IPS DF 4.7 (cell line): ENCODE data around the gene UGT1A8.
"Not testable (repeated sequence)": the region's sequence is repeated elsewhere in the genome, so short reads cannot be mapped to it uniquely, and the experiment has no call there.

Experiments used
- DNase-seq: peaks from one replicate; pipeline ENCODE4 v3.0.0-alpha.2; 2013; ENCODE audit warnings: low spot score; ENCODE audit errors: extremely low read depth

Gene UGT1A8

DNA sequence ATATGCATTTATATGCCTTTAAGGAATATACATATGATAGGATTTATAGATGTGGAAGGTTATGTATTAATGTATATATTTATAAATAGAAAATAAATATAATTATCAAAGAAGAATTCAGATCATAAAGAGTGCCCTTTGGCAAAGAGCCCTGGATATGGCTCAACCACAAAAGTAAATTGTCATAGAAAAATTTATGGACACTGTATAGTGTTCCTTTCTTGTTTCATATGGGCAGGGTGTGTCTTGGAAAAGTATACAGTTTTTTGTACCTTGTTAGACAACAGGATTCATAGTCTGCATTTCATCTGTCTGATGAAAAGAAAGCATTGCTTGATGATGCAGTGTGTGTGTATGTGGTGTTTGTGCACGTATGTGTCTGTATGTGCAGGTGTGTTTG is 67.2 kb downstream of the UGT1A8 start:
- DNase-seq: no peak

DNA sequence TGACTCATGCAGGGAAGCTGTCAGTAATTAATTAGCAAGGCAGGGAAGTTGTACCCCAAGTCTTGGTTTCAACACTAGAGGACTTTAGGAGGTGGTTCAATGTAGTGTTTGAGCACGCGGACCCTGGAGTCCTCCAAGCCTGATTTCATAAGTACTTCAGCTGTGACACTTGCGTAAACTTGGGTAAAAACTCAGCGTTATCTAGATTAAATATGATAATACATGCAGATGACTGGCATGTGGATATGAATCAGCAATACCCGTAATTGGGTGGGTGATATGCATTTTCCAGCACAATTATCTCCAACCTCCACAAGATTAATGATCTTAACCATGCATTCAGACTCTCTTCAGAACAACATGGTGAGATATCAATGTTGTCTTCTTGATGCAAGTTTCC is 69.5 kb downstream of the UGT1A8 start:
- no peak for DNase-seq

DNA sequence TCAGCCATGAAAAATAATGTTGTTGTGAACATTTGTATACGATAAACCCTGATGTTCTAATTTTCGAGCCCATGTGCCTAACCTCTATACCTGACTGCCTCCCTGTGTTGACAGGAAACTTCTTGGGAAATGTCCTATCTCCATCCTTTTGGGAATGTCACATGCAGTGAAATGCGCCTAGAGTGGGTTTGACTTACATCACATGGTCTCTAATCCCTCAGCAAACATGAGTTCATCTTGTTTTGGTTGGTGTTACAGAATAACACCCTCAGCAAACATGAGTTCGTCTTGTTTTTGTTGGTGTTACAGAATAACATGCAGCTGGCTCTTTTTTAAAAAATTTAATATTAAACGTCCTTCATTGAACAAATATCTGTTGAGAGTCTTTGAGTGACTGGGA is 70.9 kb downstream of the UGT1A8 start:
- DNase-seq: no peak

DNA sequence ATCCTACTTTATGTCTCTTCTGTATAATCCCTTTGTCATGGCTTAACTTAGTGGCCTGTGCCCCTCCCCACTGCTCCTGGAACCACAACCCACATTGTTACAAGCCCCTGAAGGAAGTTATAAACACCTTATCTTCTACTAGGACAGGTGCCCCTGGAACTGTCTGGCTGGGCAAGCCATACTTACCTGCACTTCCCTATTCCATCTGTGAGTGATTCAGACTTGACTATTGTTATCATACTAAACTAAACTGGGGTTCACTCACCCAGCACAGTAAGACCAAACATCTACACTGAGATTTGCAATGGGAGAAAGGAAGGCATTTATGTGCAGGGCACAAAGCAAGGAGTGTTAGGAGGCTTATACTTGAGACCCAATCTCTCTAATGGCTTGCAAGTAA is 71.6 kb downstream of the UGT1A8 start:
- DNase-seq: no peak

DNA sequence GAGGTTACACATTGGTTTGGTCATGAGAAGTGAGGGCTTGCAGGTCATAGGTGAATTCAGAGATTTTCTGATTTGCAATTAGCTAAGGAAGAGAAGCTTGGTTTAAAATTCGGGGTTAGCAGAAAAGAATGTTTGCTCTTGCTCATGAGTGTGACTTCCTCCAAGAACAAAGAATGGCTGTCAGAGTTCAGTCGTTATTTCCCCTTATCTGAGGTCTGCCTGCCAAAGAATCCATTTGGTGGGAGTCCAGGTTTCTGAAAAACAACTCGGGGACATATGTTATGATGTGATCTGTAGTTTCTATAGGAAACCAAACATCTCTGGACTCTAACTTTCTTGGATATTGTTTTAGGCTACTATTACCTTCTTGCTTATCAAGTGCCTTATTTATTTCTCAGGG is 72.1 kb downstream of the UGT1A8 start:
- DNase-seq: no peak

DNA sequence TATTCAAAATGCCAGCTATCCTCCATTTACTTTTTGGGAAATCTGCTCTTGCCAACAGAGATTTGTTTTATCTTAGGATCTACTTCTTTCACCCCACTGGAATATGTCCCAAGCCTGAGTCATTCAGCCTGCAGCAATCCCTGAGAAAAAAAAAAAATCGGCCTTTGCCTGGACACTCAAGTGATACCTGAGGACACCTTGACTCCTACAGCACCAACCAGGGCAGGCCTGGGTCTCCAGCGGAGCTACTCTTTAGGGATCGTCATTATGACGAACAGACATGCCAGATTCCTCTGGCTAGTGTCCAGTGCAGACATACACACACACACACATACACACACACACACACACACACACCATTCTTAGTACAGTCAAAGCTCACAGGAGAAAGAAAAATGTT is 73.0 kb downstream of the UGT1A8 start:
- DNase-seq: no peak

DNA sequence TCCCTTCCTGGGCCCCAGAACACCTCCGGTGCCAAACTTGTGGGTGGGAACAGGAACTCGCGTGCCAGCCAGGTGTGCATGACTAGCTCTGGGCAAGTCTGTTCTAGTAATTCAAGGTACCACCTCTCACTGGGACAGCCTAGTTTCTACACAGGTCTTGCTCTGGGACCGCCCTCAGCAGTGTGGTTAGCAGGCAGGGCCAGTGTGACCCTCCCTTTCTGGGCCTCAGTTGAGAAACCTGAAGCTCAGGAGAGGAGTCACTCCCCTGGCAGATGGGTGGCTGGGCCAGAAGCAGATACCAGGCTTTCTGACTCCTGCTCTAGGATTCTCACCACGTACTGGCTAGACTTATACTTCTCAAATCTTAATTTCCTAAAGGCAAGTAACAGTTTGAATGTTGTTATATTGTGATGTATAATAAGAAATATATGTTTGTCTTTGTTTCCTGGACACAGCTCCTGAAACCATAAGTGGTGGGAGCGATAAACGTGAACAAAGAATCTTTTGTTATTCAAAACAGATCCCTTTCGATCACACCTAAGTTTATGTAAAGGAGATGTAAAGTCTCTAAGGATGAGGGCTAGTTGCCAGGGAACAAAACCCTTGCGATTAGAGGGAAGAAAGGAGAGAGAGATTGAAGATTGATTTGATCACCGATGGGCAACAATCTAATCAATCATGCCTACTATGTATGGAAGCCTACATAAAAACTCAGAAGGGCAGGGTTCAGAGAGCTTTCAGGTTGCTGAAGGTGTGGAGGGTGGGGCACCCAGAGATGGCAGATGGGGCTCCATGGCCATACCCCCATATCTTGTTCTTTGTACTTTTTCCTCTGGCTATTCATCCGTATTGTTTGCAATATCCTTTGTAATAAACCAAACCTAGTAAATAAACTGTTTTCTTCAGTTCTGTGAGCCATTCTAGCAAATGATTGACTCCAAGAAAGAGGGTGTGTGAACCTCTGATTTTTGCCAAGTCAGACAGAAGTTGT is 74.3 kb downstream of the UGT1A8 start:
- no peak for DNase-seq

DNA sequence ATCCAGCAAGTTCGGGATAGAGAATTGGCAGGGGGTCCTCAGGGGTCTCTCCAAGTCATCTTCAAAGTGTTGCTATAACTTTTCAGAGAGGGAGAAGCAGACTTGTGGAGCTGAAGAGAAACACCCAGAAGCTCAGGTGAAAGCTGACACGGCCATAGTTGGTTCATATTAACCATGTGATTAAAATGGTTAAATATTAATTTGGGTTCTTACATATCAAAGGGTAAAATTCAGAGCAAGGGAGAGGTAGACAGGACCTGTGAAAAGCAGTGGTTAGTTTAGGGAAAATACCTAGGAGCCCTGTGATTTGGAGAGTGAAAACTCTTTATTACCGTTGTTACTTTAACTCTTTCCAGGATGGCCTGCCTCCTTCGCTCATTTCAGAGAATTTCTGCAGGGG is 75.2 kb downstream of the UGT1A8 start, which contains the start of gene UGT1A6:
TSS of gene UGT1A6 (plus strand) at position 243 of the 400 bp plus-strand sequence. CDS start at position 358, 115 bp downstream.
- no peak for DNase-seq

DNA sequence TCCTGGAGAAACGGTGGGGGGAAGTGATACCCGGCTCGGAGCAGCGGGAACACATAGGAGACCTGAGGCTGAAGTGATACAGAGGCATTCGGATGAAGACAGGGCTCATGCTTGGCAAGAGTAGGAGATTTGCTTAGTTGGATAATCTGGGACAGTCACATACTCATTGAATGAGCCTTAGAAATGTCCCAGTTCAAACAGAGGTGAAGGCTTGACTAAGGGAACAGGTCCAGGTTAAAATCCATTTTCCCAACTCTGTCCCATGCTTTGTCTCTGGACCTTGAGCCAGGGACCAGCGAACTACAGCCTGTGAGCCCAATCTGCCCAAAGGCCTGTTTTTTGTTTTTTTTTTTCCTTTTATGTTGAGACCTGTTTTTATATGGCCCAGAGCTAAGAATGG is 76.5 kb downstream of the UGT1A8 start:
- DNase-seq: no peak

DNA sequence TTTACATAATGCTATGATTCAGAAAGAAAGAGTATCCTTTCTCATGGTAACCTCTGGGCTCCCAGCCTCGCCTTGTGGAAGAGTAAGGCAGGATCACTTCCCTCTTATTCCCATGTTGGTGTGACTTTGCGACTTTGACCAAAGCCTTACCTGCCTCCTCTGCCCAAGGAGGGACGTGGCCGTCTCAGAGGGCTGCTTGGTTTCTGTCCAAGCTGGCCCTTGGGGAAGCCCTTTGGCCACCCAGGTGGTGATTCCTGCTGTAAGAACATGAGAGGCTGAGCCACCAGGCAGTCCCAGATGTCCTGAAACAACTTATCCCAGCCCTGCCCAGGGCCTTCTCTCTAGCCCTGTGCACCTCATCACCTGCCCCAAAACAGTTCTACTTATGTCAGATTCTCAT is 81.3 kb downstream of the UGT1A8 start:
- DNase-seq: no peak

DNA sequence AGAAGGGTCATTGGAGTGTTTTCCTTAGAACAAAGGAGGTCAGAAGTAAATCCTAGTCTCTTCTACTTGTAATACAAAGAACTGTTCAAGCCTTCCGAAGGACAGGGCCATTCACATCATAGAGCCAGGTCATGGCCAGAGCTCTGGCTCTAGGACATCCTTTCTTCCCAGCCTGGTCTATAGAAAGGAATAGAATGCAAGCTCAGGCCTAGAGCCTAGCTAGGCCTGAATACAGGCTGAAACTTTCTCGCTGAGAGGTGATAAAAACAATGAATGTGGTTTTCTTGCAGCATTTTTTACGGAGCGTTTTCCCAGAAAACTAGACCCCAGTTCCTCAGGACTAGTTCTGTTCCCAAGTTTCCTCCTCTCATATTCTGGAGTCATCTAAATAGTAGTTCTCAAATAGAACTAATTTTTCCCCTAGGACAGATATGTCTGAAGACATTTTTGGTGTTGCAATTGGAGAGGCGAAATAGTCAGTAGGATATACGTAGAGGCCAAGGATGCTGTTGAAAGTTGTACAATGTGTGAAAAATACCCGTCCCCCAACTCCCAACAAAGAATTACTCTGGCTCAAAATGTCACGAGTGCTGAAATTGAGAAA is 82.1 kb downstream of the UGT1A8 start:
- DNase-seq: no peak

DNA sequence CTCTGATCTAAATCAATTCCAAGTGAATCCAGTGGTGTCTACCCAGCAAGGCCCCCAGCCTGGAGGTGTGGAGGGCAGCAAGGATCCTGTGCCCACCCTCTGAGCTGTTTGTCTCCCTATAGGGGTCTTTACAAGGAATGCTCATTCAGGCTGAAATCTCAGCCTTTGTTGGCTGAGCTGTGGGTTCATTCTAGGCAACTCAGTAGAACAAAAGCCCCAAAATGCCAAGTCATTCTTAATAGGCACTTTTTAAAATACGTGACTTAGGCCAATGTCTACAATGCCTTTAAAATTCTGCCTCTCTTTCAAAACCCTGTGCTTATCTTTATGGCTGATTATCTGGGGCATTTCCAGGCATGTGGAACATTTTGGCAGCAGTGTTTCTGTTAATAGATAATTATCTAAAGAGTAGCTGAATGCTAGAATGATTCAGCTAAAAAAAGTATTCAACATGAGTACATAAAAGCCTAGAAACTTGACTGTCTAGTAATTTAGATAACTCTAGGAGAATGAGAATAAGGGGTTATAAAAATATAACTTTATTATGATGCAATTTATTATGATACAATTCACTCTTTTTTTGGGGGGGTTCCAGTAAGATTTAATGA is 82.7 kb downstream of the UGT1A8 start:
- no peak for DNase-seq

DNA sequence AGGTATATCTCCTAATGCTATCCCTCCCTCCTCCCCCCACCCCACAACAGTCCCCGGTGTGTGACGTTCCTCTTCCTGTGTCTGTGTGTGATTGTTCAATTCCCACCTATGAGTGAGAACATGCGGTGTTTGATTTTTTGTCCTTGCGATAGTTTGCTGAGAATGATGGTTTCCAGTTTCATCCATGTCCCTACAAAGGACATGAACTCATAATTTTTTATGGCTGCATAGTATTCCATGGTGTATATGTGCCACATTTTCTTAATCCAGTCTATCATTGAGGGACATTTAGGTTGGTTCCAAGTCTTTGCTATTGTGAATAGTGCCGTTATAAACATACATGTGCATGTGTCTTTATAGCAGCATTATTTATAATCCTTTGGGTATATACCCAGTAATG is 83.4 kb downstream of the UGT1A8 start:
- DNase-seq: not testable (repeated sequence)

DNA sequence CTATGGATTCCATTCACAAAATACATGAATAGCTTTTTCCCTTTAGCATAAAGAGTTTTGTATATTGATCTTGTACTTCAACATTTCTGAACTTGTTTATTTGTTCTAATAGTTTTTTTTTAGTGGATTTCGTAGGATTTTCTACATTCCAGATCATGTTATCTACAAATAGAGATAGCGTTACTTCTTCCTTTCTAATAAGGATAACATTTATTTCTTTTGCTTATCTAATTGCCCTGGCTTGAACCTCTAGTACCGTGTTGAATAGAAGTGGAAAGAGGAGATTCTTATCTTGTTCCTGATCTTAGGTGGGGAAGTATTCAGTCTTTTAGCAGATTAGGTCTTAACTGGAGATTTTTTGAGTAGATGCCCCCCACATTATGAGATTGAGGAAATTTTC is 84.8 kb downstream of the UGT1A8 start:
- no peak for DNase-seq

DNA sequence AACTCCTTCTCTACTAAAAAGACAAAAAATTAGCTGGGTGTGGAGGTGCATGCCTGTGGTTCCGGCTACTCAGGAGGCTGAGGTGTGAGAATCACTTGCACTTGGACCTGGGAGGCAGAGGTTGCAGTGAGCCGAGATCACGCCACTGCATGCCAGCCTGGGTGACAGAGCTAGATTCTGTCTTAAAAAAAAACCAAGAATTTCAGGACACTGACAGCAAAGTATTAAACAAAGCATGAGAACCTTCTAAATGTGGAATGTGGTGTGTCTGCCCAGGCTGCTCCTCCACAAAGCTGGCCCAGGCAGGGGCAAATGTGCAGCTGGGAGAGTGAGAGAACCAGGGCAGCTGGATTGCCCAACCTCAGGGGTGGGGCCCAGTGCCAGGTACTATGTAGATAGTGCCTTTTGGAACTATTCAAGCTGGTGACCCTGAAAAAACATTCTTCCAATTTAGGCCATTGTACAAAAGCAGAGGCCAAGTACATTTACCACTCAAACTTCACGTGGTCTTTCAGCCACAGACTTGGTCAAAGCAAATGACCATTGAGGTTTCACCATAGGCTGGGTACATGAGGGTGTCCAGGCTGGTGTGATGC is 88.6 kb downstream of the UGT1A8 start:
- DNase-seq: no peak

DNA sequence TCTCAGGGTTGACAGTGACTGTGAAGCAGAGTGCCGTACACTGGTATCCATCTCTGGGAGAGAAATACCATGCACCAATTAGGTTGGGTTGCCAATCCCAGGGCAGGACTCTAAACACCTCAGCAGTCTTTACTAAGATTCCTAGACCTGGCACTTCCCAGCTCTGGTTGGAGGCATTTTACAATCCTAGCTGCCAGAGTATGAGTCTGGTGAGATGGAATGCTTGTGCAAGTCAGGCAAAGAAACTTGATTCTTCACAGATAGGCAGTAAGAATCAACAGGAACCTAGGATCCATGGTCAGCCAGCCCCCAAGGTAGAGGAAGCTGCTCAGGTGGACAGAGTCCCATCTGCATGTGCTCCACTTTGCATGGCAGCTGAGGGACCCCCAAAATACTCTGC is 89.3 kb downstream of the UGT1A8 start:
- no peak for DNase-seq

DNA sequence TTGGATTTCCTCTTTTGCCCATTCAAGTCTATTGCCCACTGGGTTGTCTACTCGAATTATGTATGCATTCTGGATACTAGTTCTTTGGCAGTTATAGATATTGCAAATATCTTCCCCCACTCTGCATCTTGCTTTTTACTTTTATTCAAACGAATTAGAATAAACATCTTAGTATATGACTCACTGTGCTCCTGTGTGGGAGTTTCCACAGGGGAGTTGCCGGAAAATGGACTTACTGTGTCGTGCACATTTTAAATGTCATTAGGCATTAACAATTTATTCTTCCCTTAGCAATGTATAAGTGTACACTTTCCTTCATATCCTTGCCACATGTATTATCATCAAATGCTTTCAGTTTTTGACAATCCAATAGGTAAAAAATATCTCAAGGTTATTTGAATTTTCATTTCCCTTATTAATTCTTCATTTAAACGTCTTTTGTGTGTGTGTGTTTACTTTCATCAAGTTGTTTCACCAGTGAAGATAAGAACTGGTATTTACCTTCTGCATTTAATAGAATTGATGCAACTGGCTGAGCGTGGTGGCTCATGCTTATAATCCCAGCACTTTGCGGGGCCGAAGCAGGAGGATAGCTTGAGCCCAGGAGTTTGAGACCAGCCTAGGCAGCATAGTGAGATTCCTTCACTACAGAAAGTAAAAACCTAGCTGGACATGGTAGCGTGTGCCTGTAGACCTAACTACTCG is 90.7 kb downstream of the UGT1A8 start:
- DNase-seq: no peak

DNA sequence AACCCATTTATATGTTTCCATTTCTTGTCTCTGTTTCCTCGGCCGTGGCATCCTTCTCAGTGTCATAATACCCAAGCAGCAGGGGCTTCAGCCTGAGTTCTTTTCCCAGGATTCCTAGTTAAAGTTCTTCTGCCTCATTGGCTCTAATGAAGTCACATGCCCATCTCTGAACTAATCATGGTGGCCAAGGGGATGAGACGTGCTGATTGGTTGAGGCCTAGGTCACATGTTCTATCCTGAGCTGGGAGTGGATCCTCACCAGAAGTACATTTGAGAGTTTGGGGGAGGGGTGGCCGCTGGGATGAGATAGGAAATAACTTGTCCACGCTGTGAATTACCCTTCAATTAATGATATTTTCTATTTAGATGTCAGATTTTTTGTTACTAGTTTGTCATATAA is 91.5 kb downstream of the UGT1A8 start:
- no peak for DNase-seq

DNA sequence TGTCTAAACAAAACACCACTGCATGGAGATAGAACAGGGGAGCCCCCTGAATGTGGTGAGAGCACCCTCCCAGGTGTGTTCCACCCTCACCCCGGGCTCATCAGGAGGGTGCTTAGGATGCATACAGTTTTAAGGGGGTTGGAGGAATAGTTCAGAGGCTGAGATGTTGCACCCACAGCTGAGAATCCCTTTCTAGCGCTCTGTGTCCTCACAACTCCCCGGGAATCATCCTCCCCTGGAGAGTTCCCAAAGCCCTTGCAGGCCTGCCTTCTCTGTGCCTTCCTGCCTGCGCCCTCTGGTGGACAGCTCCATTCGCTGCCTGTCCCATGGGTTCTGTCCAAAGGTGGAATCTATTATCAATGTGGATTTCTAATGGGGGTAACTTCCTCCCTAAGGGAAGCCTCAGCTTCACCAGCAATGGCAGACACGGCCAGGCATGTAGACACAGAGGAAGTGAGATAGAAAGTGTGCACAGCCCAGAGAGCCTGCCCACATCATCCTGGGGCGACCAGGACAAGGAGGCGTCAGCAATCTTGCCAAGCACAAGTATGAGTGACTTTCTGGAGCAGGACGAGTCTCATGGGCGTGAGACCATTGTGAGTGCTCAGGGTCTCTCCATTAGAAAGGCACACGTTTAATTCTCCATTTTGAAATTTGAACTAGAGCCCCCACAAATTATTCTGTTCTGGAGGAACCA is 94.0 kb downstream of the UGT1A8 start:
- DNase-seq: peak; percentile 60

DNA sequence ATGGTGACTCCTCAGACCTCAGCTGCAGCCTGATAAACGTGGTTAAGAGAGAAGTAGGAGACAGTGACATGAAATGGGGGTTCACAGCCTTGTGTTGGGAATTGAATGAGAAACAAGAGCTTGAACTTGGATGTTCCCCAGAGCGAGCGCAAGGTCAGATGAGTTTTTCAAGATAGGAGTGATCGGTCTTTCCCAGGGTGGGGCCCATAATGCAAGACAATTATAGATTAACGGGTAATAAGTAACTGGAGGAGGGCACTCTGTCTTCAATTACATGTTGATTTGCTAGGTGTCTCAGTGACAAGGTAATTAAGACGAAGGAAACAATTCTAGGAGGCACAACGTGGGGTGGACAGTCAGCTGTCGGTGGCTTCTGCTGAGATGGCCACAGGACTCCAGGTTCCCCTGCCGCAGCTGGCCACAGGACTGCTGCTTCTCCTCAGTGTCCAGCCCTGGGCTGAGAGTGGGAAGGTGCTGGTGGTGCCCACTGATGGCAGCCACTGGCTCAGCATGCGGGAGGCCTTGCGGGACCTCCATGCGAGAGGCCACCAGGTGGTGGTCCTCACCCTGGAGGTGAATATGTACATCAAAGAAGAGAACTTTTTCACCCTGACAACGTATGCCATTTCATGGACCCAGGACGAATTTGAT is 95.3 kb downstream of the UGT1A8 start, which contains the start of gene UGT1A5:
TSS of gene UGT1A5 (plus strand) at position 297 of the 651 bp plus-strand sequence. CDS start at position 382, 85 bp downstream.
- DNase-seq: no peak
